Muscle of leg (tissue), 11 donors: ENCODE data around the gene MYO7B. TPM values are rescaled to one million over a fixed set of nuclear protein-coding genes. Genes with fewer than 3 reads are reported as not detected.

Source experiments
- DNase-seq: peaks from one replicate; pipeline ENCODE4 v3.0.0; 2013
- H3K27ac ChIP-seq: one replicate; pipeline ENCODE4 v1.5.1; 2013; ENCODE audit warnings: mild to moderate bottlenecking, low read length, control low read depth
- H3K27me3 ChIP-seq: one replicate; pipeline ENCODE4 v1.6.1; 2013; ENCODE audit warnings: low read length; ENCODE audit not compliant: control insufficient read depth, insufficient read depth
- H3K36me3 ChIP-seq: one replicate; pipeline ENCODE4 v1.6.1; 2013; ENCODE audit warnings: low read length; ENCODE audit not compliant: control insufficient read depth, insufficient read depth
- H3K4me1 ChIP-seq: one replicate; pipeline ENCODE4 v1.6.1; 2013; ENCODE audit warnings: low read length; ENCODE audit not compliant: control insufficient read depth, insufficient read depth
- H3K4me3 ChIP-seq: one replicate; pipeline ENCODE4 v1.5.1; 2013; ENCODE audit warnings: low read length, control low read depth
- H3K9me3 ChIP-seq: replicated peaks from 2 replicates; pipeline ENCODE4 v1.6.1; 2013; ENCODE audit warnings: low read depth, low read length; ENCODE audit not compliant: control insufficient read depth
- WGBS: methylation state at CpG from one replicate; pipeline ENCODE4 v1.1.5; 2013; ENCODE audit warnings: missing lambda C conversion rate; ENCODE audit not compliant: insufficient coverage; 5-methylcytosine and 5-hydroxymethylcytosine counted together
- polyA plus RNA-seq, 8 donors: library from polyadenylated mRNA; unstranded; fragments of 120-200 nt; gene quantifications; one replicate each; pipeline versions ENCODE4 v1.2.1 to v1.2.3, GENCODE V29; 2013; ENCODE audit warnings: inconsistent platforms in 1 of 8, low replicate concordance in 1 of 8; ENCODE audit not compliant: insufficient read length in 8 of 8, insufficient read depth in 1 of 8
- total RNA-seq: library from RNA; stranded (reverse); fragments of 120-200 nt; gene quantifications from one replicate; pipeline ENCODE4 v1.2.4, GENCODE V29; 2013

The MYO7B gene
- total and polyA plus RNA-seq, 9 donors: 0.31 to 15.1 (median 0.76) TPM

GRCh38 chr2:127679680-127680361, 144.3 kb downstream of the MYO7B start:
- no peak for DNase-seq
- Histone ChIP-seq H3K27me3 (peaks cover 30% of the 10 kb centered on the region), H3K4me3 (no peak overlapping the region), H3K9me3 (no peaks in the 10 kb centered on the region), H3K36me3 (no peaks in the 10 kb centered on the region), H3K4me1 (peaks cover 37% of the 10 kb centered on the region), H3K27ac (no peak overlapping the region)
- WGBS: 83% methylated on average over 6 of the region's 15 CpGs

DNA sequence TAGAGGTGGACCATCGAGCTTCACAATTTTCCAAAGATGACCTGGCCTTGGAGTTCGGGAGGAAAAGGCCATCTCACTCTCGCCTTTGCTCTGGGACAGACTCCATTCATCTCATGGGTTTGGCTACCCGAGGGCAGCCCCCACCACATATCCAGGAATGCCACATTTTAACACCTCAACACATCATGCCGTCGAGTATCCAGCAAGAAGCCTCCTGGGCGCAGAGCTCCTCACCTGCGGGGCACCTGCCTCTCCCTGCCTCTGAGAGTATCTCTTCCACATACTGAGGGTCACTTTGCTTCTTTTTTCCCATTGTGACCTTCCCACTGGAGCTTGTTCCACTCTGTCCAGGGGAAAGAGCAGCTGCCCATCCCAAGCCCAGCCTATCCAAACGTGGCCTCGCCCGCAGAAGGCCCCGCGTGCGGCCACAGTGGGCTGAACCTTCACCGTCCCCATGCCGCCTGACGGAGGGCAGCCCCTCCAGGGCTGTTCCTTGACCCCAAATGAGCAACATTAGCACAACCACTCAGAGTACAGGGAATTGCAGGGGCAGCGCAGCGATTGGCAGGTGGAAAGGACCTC, 145.3 kb downstream of the MYO7B start:
- no peaks in the 10 kb centered on the region for H3K36me3 ChIP-seq
- no peak overlapping the region for H3K27ac ChIP-seq
- H3K9me3 ChIP-seq: no peaks in the 10 kb centered on the region
- peaks cover 32% of the 10 kb centered on the region for H3K4me1 ChIP-seq
- no peak for DNase-seq
- WGBS: 81% methylated on average over 19 of the region's 19 CpGs
- H3K27me3 ChIP-seq: peaks cover 27% of the 10 kb centered on the region
- H3K4me3 ChIP-seq: no peak overlapping the region

DNA sequence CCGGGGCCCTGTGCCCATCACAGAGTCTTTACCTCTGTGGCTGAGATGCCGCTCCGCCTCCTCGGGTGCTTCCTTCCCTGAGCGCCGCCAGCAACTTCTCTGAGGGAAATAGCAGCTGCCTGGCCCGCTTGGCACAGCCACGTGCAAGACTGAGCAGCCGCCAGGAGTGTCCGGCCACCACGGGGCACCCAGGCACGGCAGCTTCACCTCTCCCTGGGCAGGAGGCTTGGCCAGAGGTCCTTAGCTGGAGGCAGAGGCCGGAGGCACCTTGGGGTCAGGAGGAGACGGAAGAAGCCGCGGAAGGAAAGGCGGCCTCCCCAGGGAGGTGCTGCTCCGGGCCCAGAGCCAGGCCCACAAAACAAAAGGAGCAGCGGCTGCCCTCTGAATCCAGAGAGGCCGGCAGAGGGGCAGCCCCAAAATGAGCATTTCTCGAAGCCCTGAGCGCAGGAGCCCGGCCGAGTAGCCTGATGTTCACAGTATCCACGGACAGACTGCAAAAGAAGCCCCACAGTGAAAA, 145.9 kb downstream of the MYO7B start:
- no peak overlapping the region for H3K27ac ChIP-seq
- H3K4me1 ChIP-seq: peaks cover 28% of the 10 kb centered on the region
- no peaks in the 10 kb centered on the region for H3K36me3 ChIP-seq
- peaks cover 24% of the 10 kb centered on the region for H3K27me3 ChIP-seq
- H3K9me3 ChIP-seq: no peaks in the 10 kb centered on the region
- peak; percentile 47 for DNase-seq
- H3K4me3 ChIP-seq: peak overlapping the region; percentile 27
- WGBS: 11% methylated on average over 20 of the region's 25 CpGs

DNA sequence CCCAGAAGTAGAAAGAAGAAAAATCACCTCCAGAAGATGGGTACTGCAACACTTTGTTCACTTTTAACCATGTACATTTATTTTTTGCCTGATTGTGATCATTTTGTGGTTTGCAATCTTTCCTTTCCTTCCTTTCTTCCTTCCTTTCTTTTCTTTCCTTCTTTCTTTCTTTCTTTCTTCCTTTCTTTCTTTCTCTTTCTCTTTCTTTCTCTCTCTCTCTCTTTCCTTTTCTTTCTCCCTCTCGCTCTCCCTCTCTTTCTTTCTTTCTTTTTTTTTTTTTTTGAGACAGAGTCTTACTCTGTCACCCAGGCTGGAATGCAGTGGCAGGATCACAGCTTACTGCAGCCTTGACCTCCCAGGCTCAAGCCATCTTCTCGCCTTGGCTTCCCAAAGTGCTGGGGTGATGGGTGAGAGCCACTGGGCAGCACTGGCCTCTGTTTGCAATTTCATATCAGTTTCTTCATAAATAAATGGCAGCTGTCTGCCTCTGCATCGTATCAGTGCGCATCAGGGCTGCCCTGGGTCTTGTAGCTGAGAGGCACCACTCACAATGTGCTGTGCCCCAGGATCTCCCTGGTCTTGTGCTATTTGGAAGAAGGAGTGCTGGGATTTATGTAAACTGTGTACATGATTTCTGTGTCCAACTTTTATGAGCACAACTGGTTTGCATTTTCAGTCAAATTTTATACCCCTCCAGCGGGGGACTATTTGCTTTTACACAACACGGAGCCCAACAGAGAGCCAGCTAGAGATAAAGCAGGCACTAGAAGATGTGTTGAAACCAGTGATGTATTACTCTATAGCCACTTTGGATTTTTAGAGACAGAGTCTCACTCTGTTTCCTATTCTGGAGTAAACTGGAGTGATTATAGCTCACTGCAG, 146.7 kb downstream of the MYO7B start:
- H3K4me3 ChIP-seq: no peak overlapping the region
- H3K27ac ChIP-seq: no peak overlapping the region
- WGBS: 83% methylated on average over 1 of the region's 6 CpGs
- H3K27me3 ChIP-seq: peaks cover 15% of the 10 kb centered on the region
- DNase-seq: no peak
- no peaks in the 10 kb centered on the region for H3K36me3 ChIP-seq
- H3K9me3 ChIP-seq: no peaks in the 10 kb centered on the region
- peaks cover 21% of the 10 kb centered on the region for H3K4me1 ChIP-seq

DNA sequence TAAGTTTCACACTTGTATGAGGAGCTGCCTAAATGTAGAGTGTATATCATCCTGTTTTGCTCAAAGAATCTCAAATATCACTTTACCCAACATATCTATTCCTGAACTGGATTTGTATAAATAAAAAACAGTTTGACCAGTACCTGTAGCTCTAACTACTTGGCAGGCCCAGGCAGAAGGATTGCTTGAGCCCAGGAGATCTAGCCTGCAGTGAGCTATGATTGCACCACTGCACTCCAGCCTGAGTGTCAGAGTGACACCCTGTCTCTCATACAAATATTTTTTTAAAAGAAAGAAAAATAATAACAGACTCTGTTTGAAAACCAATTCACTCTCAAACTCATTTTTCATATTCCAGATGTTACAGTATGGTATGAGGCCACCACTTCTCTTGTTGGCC, 147.6 kb downstream of the MYO7B start:
- Histone ChIP-seq H3K36me3 (no peaks in the 10 kb centered on the region), H3K27ac (no peak overlapping the region), H3K4me3 (no peak overlapping the region), H3K4me1 (peaks cover 21% of the 10 kb centered on the region), H3K9me3 (no peaks in the 10 kb centered on the region), H3K27me3 (peaks cover 8% of the 10 kb centered on the region)
- no peak for DNase-seq

GRCh38 chr2:127683757-127684156, 148.3 kb downstream of the MYO7B start:
- peak; percentile 57 for DNase-seq

GRCh38 chr2:127685410-127686080, 150.1 kb downstream of the MYO7B start:
- H3K27ac ChIP-seq: no peak overlapping the region
- no peaks in the 10 kb centered on the region for H3K36me3 ChIP-seq
- peaks cover 20% of the 10 kb centered on the region for H3K4me1 ChIP-seq
- 55% methylated on average over 7 of the region's 8 CpGs for WGBS
- H3K9me3 ChIP-seq: peaks cover 5% of the 10 kb centered on the region
- no peak overlapping the region for H3K4me3 ChIP-seq
- no peak for DNase-seq
- peaks cover 2% of the 10 kb centered on the region for H3K27me3 ChIP-seq

More at GRCh38 chr2:127683757-127684156, 148.3 kb downstream of the MYO7B start:
- Histone ChIP-seq H3K4me3 (no peak overlapping the region), H3K4me1 (peaks cover 21% of the 10 kb centered on the region), H3K27ac (no peak overlapping the region), H3K9me3 (no peaks in the 10 kb centered on the region), H3K27me3 (peaks cover 4% of the 10 kb centered on the region), H3K36me3 (no peaks in the 10 kb centered on the region)
- 24% methylated on average over 2 of the region's 15 CpGs for WGBS

Other genes starting within 250 kb of the MYO7B start
- 26.3 TPM for gene ERCC3, start 241.5 kb upstream of the MYO7B start, total RNA-seq
- 10 to 100 TPM; 37.9 to 47.7 (median 41.7) TPM for gene ERCC3, start 241.5 kb upstream of the MYO7B start, polyA plus RNA-seq
- gene MAP3K2, start 147.7 kb upstream of the MYO7B start, total RNA-seq: 28.4 TPM
- gene MAP3K2, start 147.7 kb upstream of the MYO7B start, polyA plus RNA-seq: 10 to 100 TPM; 10.8 to 17.8 (median 16.1) TPM
- gene PROC, start 117.3 kb upstream of the MYO7B start, total RNA-seq: 0.04 TPM
- gene PROC, start 117.3 kb upstream of the MYO7B start, polyA plus RNA-seq: 1 to 10 TPM in 1 of 8 donors, under 1 TPM in 7; 0.16 to 1.2 (median 0.44) TPM
- gene IWS1, start 9.2 kb upstream of the MYO7B start, total RNA-seq: 43.0 TPM
- gene IWS1, start 9.2 kb upstream of the MYO7B start, polyA plus RNA-seq: 10 to 100 TPM; 43.9 to 58.5 (median 49.1) TPM
- gene GPR17, start 110.5 kb downstream of the MYO7B start, total RNA-seq: 0.53 TPM
- gene GPR17, start 110.5 kb downstream of the MYO7B start, polyA plus RNA-seq: 10 to 100 TPM in 1 of 8 donors, 1 to 10 TPM in 7; 2.8 to 11.2 (median 4.4) TPM
- 7.7 TPM for gene LIMS2, start 139.8 kb downstream of the MYO7B start, total RNA-seq
- gene LIMS2, start 139.8 kb downstream of the MYO7B start, polyA plus RNA-seq: 10 to 100 TPM; 24.2 to 51.9 (median 35.2) TPM
- 6.4 TPM for gene SFT2D3, start 165.8 kb downstream of the MYO7B start, total RNA-seq
- under 1 TPM in 2 of 8 donors, not detected in 6; 0.57 to 0.61 TPM for gene SFT2D3, start 165.8 kb downstream of the MYO7B start, polyA plus RNA-seq